Measurements from ENCODE around the gene MACROD2.
A peak's percentile ranks its signal among the peaks of the same experiment; 100 is the strongest.

The MACROD2 gene

GRCh38 chr20:14434384-14435136 lies 439.2 kb downstream of the MACROD2 start:
- no peak overlapping the region for H3K4me3 ChIP-seq (ENCODE audit: low read depth, low read length)
- no peak for TF ChIP-seq CTCF (IDR thresholded peaks at IDR 0.05; ENCODE audit: insufficient read depth, low read depth, low read length, missing control alignments)
- DNase-seq (ENCODE audit: low read depth) = no peak

- no peak overlapping the region for H3K4me3 ChIP-seq (ENCODE audit: low read depth, low read length)
- no peak for TF ChIP-seq CTCF (IDR thresholded peaks at IDR 0.05; ENCODE audit: insufficient read depth, low read depth, low read length, missing control alignments)
- DNase-seq (ENCODE audit: low read depth) = peak; percentile 6
Measured at GRCh38 chr20:14441201-14441600, 445.9 kb downstream of the MACROD2 start.

- H3K4me3 ChIP-seq (ENCODE audit: low read depth, low read length) = no peak overlapping the region
- no peak for DNase-seq (ENCODE audit: low read depth)
- no peak for TF ChIP-seq CTCF (IDR thresholded peaks at IDR 0.05; ENCODE audit: insufficient read depth, low read depth, low read length, missing control alignments)
Measured at GRCh38 chr20:14444106-14444505, 448.8 kb downstream of the MACROD2 start.

- DNase-seq (ENCODE audit: low read depth) = no peak
- no peak overlapping the region for H3K4me3 ChIP-seq (ENCODE audit: low read depth, low read length)
- no peak for TF ChIP-seq CTCF (IDR thresholded peaks at IDR 0.05; ENCODE audit: insufficient read depth, low read depth, low read length, missing control alignments)
Measured at GRCh38 chr20:14445310-14445709, 450.0 kb downstream of the MACROD2 start.

- no peak overlapping the region for H3K4me3 ChIP-seq (ENCODE audit: low read depth, low read length)
- DNase-seq (ENCODE audit: low read depth) = no peak
- no peak for TF ChIP-seq CTCF (IDR thresholded peaks at IDR 0.05; ENCODE audit: insufficient read depth, low read depth, low read length, missing control alignments)
Measured at GRCh38 chr20:14445902-14446301, 450.6 kb downstream of the MACROD2 start.

- no peak for DNase-seq (ENCODE audit: low read depth)
- no peak for TF ChIP-seq CTCF (IDR thresholded peaks at IDR 0.05; ENCODE audit: insufficient read depth, low read depth, low read length, missing control alignments)
- no peak overlapping the region for H3K4me3 ChIP-seq (ENCODE audit: low read depth, low read length)
Measured at GRCh38 chr20:14446446-14446845, 451.1 kb downstream of the MACROD2 start.

GRCh38 chr20:14449323-14449722 lies 454.0 kb downstream of the MACROD2 start:
- no peak overlapping the region for H3K4me3 ChIP-seq (ENCODE audit: low read depth, low read length)
- DNase-seq (ENCODE audit: low read depth) = no peak
- no peak for TF ChIP-seq CTCF (IDR thresholded peaks at IDR 0.05; ENCODE audit: insufficient read depth, low read depth, low read length, missing control alignments)
